ENCODE data around the gene CPSF3. TPM values are rescaled to one million over a fixed set of nuclear protein-coding genes. Genes with fewer than 3 reads are reported as not detected.

Gene CPSF3
- total and polyA plus RNA-seq, 2 of the 8 experiments (the other 6 are each of a cell fraction or from before 2014, with no cell fraction given), result 44.5 to 93.3 TPM

GRCh38 chr2:9401059-9401547 is 22.4 kb upstream of the CPSF3 start:
- H3K9me3 ChIP-seq (ENCODE audit: insufficient read depth in 2 of 2, low read depth in 1 of 2, low read length in 1 of 2), result no peaks in the 10 kb centered on the region
- peak overlapping the region; percentile 65 for H4K8ac ChIP-seq (ENCODE audit: extremely low read depth, insufficient read depth, low read length)
- 0 out of 2 replicates have a peak overlapping the region, but pooled peaks have one; percentile 2 for H3K18ac ChIP-seq (ENCODE audit: extremely low read depth, low read length)
- no peak overlapping the region for H3K4ac ChIP-seq (replicated peaks; ENCODE audit: insufficient read length, low read depth, low read length)
- H2AFZ ChIP-seq (ENCODE audit: low read length), result no peak overlapping the region
- ChIA-PET POLR2A (ENCODE audit: partially characterized antibody) (no interaction called here), CTCF (ENCODE audit: partially characterized antibody) (interaction anchor here (0.5 to 2.8 kb wide), 13 partner anchors 11 to 532 kb away, joined by 3 to 13 read pairs (median 3); no protein-coding TSS in a partner anchor)
- no peak overlapping the region for H3K14ac ChIP-seq (ENCODE audit: insufficient read length)
- no peak overlapping the region for H2BK12ac ChIP-seq (ENCODE audit: low read depth, low read length)
- WGBS, 2 experiments (ENCODE audit: extremely low coverage in 1 of 2, insufficient coverage in 1 of 2, insufficient read length in 1 of 2, insufficient replicate concordance in 2 of 2, low coverage in 1 of 2, low lambda C conversion rate in 2 of 2, missing lambda C conversion rate in 1 of 2), result 91% methylated on average over 8 of the region's 12 CpGs; no CpG with 5 or more reads in 1 of the 2 experiments
- no peak overlapping the region for H3K27ac ChIP-seq (ENCODE audit: low read depth, low read length)
- no peak for DNase-seq (ENCODE audit: low read depth in 1 of 2, low spot score in 2 of 2)
- no peak overlapping the region for H3K56ac ChIP-seq (replicated peaks; ENCODE audit: insufficient read length, low read depth, low read length)
- H4K20me1 ChIP-seq (replicated peaks in 1 of 2; ENCODE audit: control insufficient read depth in 1 of 2, insufficient read depth in 2 of 2, low read length in 2 of 2), result peaks cover 0 to 2% of the 10 kb centered on the region in 2 experiments
- H2BK20ac ChIP-seq (ENCODE audit: low read length), result no peak overlapping the region
- H3K4me1 ChIP-seq (replicated peaks in 1 of 4; ENCODE audit: control insufficient read depth in 3 of 4, insufficient read depth in 4 of 4, low read length in 3 of 4), result no peaks in the 10 kb centered on the region; a peak in 2 of 7 replicates
- no peak overlapping the region for H2BK15ac ChIP-seq (ENCODE audit: low read length)
- no peak overlapping the region for H4K91ac ChIP-seq (replicated peaks; ENCODE audit: insufficient read length, low read length)
- H3K4me2 ChIP-seq (ENCODE audit: insufficient read depth in 1 of 2, low read depth in 2 of 2, low read length in 2 of 2), result no peak overlapping the region
- no peak overlapping the region; the same call in 1 of the 2 replicates for H2BK5ac ChIP-seq (ENCODE audit: low read depth, low read length)
- H3K27me3 ChIP-seq (replicated peaks in 1 of 4; ENCODE audit: control insufficient read depth in 3 of 4, extremely low read depth in 1 of 4, insufficient read depth in 3 of 4, low read length in 3 of 4), result no peaks in the 10 kb centered on the region
- no peak overlapping the region for H3K23ac ChIP-seq (ENCODE audit: insufficient read length)
- H2BK120ac ChIP-seq (replicated peaks; ENCODE audit: low read depth, low read length), result no peak overlapping the region
- FAIRE-seq, result no peak
- H3K36me3 ChIP-seq (ENCODE audit: control insufficient read depth in 2 of 4, insufficient read depth in 4 of 4, low read length in 3 of 4), result no peaks in the 10 kb centered on the region; a peak in 3 of 8 replicates
- H3K4me3 ChIP-seq (ENCODE audit: extremely low read depth in 1 of 4, insufficient read depth in 2 of 4, low read depth in 3 of 4, low read length in 4 of 4), result no peak overlapping the region
- H2AK5ac ChIP-seq (ENCODE audit: low read depth, low read length), result no peak overlapping the region
- H3K23me2 ChIP-seq (ENCODE audit: low read depth, low read length), result no peaks in the 10 kb centered on the region
- TF ChIP-seq SP4 (IDR thresholded peaks at IDR 0.05; ENCODE audit: low read length) (no peak), ZNF274 (IDR thresholded peaks at IDR 0.05; ENCODE audit: borderline replicate concordance, extremely low read depth, low read length) (no peak), NRF1 (IDR thresholded peaks at IDR 0.05; ENCODE audit: low read depth, low read length) (no peak), EGR1 (IDR thresholded peaks at IDR 0.05; ENCODE audit: borderline replicate concordance, low read depth, low read length) (no peak), TBP (IDR thresholded peaks at IDR 0.05; ENCODE audit: low read depth, low read length) (no peak), SIRT6 (IDR thresholded peaks at IDR 0.05; ENCODE audit: low read length) (no peak), POLR2A (IDR thresholded peaks at IDR 0.05; ENCODE audit: control extremely low read depth in 1 of 2, low read depth in 2 of 2, low read length in 2 of 2) (no peak), EP300 (IDR thresholded peaks at IDR 0.05; ENCODE audit: borderline replicate concordance in 1 of 2, low read depth in 2 of 2, low read length in 2 of 2) (no peak), CEBPB (IDR thresholded peaks at IDR 0.05; ENCODE audit: low read depth, low read length) (no peak), BACH1 (IDR thresholded peaks at IDR 0.05; ENCODE audit: low read length) (no peak), CBX8 (IDR thresholded peaks at IDR 0.05; ENCODE audit: borderline replicate concordance, low read depth, low read length) (no peak), RFX5 (IDR thresholded peaks at IDR 0.05; ENCODE audit: borderline replicate concordance, low read depth, low read length) (no peak), POLR2AphosphoS5 (IDR thresholded peaks at IDR 0.05; ENCODE audit: low read depth, low read length) (no peak)
- H3K9ac ChIP-seq (replicated peaks in 1 of 4; ENCODE audit: extremely low read depth in 1 of 4, low read depth in 3 of 4, low read length in 3 of 4), result no peak overlapping the region
- no peaks in the 10 kb centered on the region for H3K79me2 ChIP-seq (ENCODE audit: control insufficient read depth in 1 of 2, insufficient read depth in 2 of 2, low read length in 2 of 2)
- no peaks in the 10 kb centered on the region for H3K79me1 ChIP-seq (ENCODE audit: low read depth, low read length)
- no peak overlapping the region for H4K5ac ChIP-seq (ENCODE audit: insufficient read length, low read depth, low read length)
